ENCODE measurements around the gene UNC50.

UNC50 gene

DNA sequence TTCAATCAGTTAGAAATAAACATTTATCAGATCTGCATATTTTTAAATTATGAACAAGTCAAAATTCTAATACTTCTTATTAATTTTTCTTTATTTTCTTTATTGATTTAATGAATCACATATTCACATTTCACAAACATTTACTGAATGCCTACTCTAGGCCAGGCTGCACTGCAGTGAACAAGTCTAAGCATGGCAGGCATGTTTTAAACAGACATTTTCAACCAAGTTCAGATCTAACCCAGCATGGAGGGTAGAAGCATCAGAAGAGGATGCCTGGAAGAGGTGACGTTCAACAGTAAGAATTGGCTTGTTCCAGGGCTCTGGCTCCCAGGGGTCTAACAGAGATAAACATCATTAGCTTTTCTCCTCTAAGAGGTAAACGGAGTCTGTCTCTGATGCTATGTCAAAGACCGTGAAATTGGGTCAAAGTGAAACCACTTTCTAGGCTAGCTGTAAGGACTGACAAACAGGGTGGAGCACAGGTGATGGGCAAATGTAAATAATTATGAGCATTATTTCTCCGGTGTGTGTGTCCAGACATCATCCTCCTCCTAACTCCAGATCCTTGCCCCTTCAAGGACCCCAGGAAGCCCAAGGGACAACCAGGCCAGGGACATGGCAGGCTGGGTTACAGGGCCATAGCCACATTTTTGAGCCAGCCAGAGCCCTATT lies 50.6 kb downstream of the UNC50 start:
- TF ChIP-seq, protein P1, sequence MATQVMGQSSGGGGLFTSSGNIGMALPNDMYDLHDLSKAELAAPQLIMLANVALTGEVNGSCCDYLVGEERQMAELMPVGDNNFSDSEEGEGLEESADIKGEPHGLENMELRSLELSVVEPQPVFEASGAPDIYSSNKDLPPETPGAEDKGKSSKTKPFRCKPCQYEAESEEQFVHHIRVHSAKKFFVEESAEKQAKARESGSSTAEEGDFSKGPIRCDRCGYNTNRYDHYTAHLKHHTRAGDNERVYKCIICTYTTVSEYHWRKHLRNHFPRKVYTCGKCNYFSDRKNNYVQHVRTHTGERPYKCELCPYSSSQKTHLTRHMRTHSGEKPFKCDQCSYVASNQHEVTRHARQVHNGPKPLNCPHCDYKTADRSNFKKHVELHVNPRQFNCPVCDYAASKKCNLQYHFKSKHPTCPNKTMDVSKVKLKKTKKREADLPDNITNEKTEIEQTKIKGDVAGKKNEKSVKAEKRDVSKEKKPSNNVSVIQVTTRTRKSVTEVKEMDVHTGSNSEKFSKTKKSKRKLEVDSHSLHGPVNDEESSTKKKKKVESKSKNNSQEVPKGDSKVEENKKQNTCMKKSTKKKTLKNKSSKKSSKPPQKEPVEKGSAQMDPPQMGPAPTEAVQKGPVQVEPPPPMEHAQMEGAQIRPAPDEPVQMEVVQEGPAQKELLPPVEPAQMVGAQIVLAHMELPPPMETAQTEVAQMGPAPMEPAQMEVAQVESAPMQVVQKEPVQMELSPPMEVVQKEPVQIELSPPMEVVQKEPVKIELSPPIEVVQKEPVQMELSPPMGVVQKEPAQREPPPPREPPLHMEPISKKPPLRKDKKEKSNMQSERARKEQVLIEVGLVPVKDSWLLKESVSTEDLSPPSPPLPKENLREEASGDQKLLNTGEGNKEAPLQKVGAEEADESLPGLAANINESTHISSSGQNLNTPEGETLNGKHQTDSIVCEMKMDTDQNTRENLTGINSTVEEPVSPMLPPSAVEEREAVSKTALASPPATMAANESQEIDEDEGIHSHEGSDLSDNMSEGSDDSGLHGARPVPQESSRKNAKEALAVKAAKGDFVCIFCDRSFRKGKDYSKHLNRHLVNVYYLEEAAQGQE (IDR thresholded peaks at IDR 0.05; ENCODE audit: insufficient read depth in 1 of 2, low read depth in 2 of 2, low read length in 2 of 2): no peak

DNA sequence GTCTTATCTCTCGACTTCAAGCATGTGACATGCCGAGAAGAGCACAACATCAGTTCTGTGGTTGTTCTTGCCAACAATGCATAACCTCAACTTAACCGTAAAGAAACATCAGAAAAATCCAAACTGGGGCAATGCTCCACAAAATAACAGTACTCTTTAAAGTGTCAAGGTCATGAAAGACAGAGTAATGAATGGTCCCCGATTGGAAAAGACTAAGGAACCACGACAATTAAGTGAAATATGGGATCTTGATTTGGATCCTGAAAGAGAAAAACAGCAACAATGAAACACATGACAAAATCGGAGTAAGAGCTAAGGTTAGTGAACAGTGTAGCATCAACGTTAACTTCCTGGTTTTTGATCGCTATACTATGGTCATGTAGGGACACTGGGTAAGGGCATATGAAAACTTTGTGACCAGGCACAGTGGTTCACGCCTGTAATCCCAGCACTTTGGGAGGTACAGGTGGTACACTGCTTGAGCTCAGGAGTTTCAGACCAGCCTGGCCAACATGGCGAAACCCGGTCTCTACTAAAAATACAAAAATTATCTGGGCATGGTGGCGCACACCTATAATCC lies 55.2 kb downstream of the UNC50 start:
- TF ChIP-seq FOXP2 (optimal IDR thresholded peaks at IDR 0.05; ENCODE audit: borderline replicate concordance, extremely low read depth, extremely low read length, insufficient read depth) (no peak), POLR2AphosphoS5 (IDR thresholded peaks at IDR 0.05; ENCODE audit: low read depth, low read length) (no peak), SIN3A (IDR thresholded peaks at IDR 0.05; ENCODE audit: borderline replicate concordance, insufficient read depth, low read length) (no peak), TAF1 (IDR thresholded peaks at IDR 0.05; ENCODE audit: borderline replicate concordance, insufficient read depth, low read length) (no peak)
- TF ChIP-seq, protein P1 (IDR thresholded peaks at IDR 0.05; ENCODE audit: insufficient read depth in 1 of 2, low read depth in 2 of 2, low read length in 2 of 2): no peak

DNA sequence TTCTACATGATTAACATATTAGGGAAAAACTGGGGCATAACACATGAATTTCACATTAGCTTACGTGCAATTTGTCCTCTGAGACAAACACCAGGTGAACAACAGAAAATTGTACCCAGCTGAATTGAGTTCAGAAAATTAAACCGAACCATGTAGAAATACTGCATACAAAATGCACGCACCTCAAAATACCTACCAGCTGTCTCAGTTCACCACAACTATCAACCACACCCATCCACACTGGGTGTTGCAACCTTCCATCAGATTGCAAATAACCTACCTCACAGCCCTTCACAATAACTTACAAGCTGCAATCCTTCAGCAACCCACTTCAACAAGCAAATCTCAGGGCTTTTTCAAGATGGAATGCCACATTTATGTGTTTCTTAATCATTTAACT lies 55.9 kb downstream of the UNC50 start:
- TF ChIP-seq SIN3A (IDR thresholded peaks at IDR 0.05; ENCODE audit: borderline replicate concordance, insufficient read depth, low read length): no peak
- no peak for TF ChIP-seq TAF1 (IDR thresholded peaks at IDR 0.05; ENCODE audit: borderline replicate concordance, insufficient read depth, low read length)
- TF ChIP-seq POLR2AphosphoS5 (IDR thresholded peaks at IDR 0.05; ENCODE audit: low read depth, low read length): no peak
- TF ChIP-seq, protein P1 (IDR thresholded peaks at IDR 0.05; ENCODE audit: insufficient read depth in 1 of 2, low read depth in 2 of 2, low read length in 2 of 2): no peak
- TF ChIP-seq FOXP2 (optimal IDR thresholded peaks at IDR 0.05; ENCODE audit: borderline replicate concordance, extremely low read depth, extremely low read length, insufficient read depth): no peak

- TF ChIP-seq TAF1 (IDR thresholded peaks at IDR 0.05; ENCODE audit: borderline replicate concordance, insufficient read depth, low read length): no peak
- no peak for TF ChIP-seq SIN3A (IDR thresholded peaks at IDR 0.05; ENCODE audit: borderline replicate concordance, insufficient read depth, low read length)
- TF ChIP-seq POLR2AphosphoS5 (IDR thresholded peaks at IDR 0.05; ENCODE audit: low read depth, low read length): no peak
- no peak for TF ChIP-seq FOXP2 (optimal IDR thresholded peaks at IDR 0.05; ENCODE audit: borderline replicate concordance, extremely low read depth, extremely low read length, insufficient read depth)
- TF ChIP-seq, protein P1 (IDR thresholded peaks at IDR 0.05; ENCODE audit: insufficient read depth in 1 of 2, low read depth in 2 of 2, low read length in 2 of 2): no peak
These were observed 57.3 kb downstream of the UNC50 start for GRCh38 chr2:98665677-98666076.
